Hematopoietic multipotent progenitor cell treated with erythropoietin and hydrocortisone succinate and interleukin-3 and kit ligand, for 8 days (in vitro differentiated cells): ENCODE measurements around the gene CCDC85C.
A peak's percentile ranks its signal among the peaks of the same experiment; 100 is the strongest.

Experiments used
- DNase-seq: peaks from one replicate; pipeline ENCODE4 v3.0.0-alpha.2; 2015

Gene CCDC85C

GRCh38 chr14:99467336-99468078 is 136.5 kb downstream of the CCDC85C start:
- peak; percentile 34 for DNase-seq

- DNase-seq, result no peak
These were observed 137.2 kb downstream of the CCDC85C start for GRCh38 chr14:99466758-99467157.

- no peak for DNase-seq
These were observed 138.7 kb downstream of the CCDC85C start for GRCh38 chr14:99465288-99465687.

- DNase-seq, result no peak
These were observed 140.0 kb downstream of the CCDC85C start for GRCh38 chr14:99463974-99464373.

- no peak for DNase-seq
These were observed 141.8 kb downstream of the CCDC85C start for GRCh38 chr14:99462210-99462609.

- no peak for DNase-seq
These were observed 142.5 kb downstream of the CCDC85C start for GRCh38 chr14:99461411-99462085.

- DNase-seq, result peak; percentile 64
These were observed 143.2 kb downstream of the CCDC85C start for GRCh38 chr14:99460793-99461192.

- no peak for DNase-seq
These were observed 144.4 kb downstream of the CCDC85C start for GRCh38 chr14:99459481-99460100.

GRCh38 chr14:99454246-99454645 is 149.8 kb downstream of the CCDC85C start:
- no peak for DNase-seq

GRCh38 chr14:99452968-99453367 is 151.0 kb downstream of the CCDC85C start:
- no peak for DNase-seq

- DNase-seq, result no peak
These were observed 152.8 kb downstream of the CCDC85C start for GRCh38 chr14:99451234-99451633.

- no peak for DNase-seq
These were observed 153.7 kb downstream of the CCDC85C start for GRCh38 chr14:99450266-99450665.
